ENCODE results near the gene MTARC2.

The MTARC2 gene

DNA sequence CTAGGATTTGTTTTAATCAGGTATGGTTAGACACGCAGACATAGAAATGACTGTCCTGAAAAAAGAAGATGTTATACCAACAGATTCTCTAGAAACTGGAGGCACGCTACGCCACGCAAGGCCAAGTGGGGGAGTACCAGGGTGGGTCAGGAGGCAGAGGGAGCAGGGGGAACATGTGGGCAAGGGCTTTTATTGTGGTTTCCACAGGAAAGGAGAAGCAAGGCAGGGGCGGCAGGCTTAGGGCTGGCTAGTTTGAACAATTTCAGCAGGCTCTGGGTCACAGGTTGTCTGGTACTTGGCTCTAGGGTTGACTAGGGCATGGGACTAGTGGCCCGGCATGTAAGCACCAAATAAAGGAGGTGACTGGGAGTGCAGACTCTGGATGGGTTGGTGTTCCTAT lies 7.2 kb downstream of the MTARC2 start:
- TF ChIP-seq, protein P1, sequence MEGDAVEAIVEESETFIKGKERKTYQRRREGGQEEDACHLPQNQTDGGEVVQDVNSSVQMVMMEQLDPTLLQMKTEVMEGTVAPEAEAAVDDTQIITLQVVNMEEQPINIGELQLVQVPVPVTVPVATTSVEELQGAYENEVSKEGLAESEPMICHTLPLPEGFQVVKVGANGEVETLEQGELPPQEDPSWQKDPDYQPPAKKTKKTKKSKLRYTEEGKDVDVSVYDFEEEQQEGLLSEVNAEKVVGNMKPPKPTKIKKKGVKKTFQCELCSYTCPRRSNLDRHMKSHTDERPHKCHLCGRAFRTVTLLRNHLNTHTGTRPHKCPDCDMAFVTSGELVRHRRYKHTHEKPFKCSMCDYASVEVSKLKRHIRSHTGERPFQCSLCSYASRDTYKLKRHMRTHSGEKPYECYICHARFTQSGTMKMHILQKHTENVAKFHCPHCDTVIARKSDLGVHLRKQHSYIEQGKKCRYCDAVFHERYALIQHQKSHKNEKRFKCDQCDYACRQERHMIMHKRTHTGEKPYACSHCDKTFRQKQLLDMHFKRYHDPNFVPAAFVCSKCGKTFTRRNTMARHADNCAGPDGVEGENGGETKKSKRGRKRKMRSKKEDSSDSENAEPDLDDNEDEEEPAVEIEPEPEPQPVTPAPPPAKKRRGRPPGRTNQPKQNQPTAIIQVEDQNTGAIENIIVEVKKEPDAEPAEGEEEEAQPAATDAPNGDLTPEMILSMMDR (IDR thresholded peaks at IDR 0.05; ENCODE audit: low read depth, low read length) = no peak
- DNase-seq (ENCODE audit: extremely low read depth, low read depth) = no peak

DNA sequence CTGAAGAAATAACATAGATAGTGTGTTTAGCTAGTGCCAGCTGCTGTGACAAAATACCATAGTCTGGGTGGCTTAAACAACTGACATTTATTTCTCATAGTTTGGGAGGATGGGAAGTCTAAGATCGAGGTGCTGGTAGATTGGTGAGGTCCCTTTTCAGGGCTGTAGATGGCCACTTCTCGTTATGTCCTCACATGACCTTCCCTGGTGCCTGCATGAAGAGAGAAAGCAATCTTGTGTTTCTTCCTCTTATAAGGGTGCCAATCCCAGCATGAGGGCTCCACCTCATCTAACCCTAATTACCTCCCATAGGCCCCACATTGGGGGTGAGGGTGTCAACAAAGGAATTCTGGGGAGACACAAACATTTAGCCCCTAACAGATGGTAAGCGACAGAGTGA lies 9.3 kb downstream of the MTARC2 start:
- no peak for DNase-seq (ENCODE audit: extremely low read depth, low read depth)
- TF ChIP-seq, protein P1 (IDR thresholded peaks at IDR 0.05; ENCODE audit: low read depth, low read length) = no peak

DNA sequence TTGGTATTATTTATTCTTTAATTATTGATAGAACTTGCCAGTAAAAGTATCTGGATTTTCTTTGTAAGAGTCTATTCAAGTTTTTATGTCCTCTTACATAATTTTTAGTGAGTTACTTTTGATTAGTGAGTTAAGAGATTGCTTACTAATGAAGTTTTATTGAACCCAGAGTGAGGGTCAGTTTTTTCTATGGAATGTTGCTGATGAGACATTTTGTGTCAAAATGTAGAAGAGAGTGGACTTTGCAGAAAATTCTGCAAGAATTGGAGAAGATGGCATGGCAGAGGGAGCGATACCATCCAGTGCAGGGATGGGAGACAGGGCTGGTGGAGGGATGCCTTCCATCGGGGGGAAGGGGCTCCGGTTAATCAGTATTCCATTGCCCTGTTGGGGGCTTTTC lies 11.0 kb downstream of the MTARC2 start:
- TF ChIP-seq, protein P1 (IDR thresholded peaks at IDR 0.05; ENCODE audit: low read depth, low read length) = no peak
- no peak for DNase-seq (ENCODE audit: extremely low read depth, low read depth)

DNA sequence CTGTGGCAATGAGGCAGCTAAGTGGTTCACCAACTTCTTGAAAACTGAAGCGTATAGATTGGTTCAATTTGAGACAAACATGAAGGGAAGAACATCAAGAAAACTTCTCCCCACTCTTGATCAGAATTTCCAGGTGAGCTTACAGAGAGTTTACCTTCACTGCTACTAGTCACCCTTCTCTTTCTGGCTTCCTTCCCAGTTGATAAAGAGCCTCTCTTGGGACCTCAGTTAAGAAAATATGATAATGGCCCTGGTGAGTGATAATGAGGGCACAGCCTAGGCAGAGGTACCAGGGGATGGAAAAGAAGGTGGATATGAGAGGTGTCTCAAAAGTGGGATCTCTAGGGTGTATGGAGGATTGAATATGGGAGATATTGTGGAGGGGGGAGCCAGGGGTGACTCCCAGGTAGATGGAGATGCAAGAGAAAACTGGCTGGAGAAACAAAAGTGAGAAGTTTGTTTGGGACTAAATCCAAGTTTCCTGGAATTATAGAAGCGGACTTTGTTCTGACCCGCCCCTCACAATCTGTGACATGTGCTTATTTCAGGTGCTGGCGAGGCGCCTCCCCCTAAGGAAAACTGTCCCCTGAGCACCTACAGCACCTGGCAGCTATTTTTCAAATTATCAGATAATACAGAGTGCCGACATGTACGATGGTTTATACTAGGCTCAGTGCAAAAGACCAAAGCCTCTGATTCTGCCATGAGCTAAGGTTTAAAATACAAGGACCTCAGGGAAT lies 13.7 kb downstream of the MTARC2 start:
- no peak for DNase-seq (ENCODE audit: extremely low read depth, low read depth)
- TF ChIP-seq, protein P1 (IDR thresholded peaks at IDR 0.05; ENCODE audit: low read depth, low read length) = no peak

DNA sequence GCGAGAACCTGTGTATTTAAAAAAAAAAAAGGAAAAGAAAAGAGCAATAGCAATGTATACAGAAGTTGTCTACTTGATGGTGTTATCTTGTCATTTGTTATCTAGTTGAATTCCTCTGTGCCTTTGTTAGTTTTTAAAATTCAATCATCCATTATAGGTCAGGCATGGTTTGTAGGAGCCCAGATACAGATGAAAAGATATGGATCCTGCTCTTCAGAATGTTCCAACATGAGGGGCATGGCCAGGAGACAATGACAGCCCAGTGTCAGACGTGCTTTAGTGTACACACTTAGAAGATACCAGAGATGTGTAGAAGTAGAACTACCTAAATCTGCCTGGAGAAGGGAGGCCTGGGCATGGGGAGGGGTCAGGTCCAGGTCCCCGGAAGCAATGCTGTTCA lies 16.6 kb downstream of the MTARC2 start:
- no peak for DNase-seq (ENCODE audit: extremely low read depth, low read depth)
- TF ChIP-seq, protein P1 (IDR thresholded peaks at IDR 0.05; ENCODE audit: low read depth, low read length) = no peak

DNA sequence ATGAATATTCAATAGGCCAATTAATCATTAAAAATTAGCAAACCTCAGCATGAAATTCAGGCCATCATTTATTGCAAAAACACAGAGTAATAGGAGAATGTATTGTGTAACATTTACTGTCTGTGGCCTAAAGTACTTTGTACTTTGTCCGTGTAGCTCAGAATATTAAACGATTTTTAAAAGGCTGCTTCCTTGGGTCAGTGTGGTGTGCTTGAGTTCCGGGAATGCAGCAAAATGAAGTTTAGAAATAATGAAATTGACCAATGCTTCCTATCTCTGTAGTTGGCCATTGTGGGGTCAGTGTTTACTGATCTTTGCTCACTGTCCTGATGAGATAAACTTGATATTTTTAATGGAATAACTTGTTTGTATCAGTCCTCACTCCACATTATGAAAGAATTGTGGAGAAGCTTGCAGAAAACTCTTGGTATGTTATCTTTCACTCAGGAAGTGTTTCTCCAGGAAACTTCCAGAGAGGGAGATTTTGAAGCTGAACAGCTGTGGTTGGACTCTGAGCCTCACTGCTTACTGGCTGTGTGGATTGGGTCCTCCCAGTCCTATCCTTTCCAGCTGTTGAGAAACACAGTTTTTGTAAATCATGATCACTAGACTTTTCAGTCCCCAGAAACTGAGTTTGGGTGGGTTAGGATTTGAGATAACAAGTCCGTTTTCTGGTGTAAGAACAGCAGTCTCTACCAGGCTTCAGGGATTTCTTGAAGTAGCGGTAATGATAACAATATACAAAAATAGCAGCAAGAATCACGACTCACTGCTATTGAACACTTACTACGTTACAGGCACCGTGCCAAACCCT lies 19.4 kb downstream of the MTARC2 start:
- DNase-seq (ENCODE audit: extremely low read depth, low read depth) = no peak
- TF ChIP-seq, protein P1 (IDR thresholded peaks at IDR 0.05; ENCODE audit: low read depth, low read length) = no peak

DNA sequence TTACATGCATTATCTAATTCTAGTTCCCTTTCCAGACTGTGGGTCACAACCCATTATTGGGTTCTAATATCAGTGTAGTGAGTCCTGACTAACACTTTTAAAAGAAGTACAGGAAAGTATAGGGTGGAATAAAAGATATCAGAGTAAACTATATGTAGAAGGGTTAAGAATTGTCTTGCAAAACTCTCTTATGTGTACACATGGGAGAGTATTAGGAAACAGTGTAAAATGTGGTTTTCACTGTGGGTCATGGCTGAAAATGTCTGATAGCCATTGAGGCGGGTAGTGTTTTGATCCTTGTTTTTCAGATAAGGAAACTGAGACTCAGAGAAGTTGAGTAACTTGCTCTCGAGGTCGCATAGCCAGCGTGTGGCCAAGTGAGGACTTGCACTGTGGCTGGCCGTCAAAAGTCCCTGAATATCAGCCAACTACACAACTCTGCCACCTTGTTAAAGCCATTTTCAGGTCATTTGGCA lies 20.0 kb downstream of the MTARC2 start:
- DNase-seq (ENCODE audit: extremely low read depth, low read depth) = no peak
- TF ChIP-seq, protein P1 (IDR thresholded peaks at IDR 0.05; ENCODE audit: low read depth, low read length) = no peak

Measured in AG09319 (cell line).